Heart left ventricle (tissue), 16 donors: ENCODE data around the gene RAD51B. TPM values are rescaled to one million over a fixed set of nuclear protein-coding genes. Genes with fewer than 3 reads are reported as not detected.

Source experiments
- ATAC-seq, 4 donors: fragments of 200-7000 bp; cut with Tn5 transposase; one replicate each; pipeline ENCODE4 v1.9.1; 2020 to 2022; ENCODE audit warnings: moderate library complexity in 4 of 4, mild to moderate bottlenecking in 3 of 4, moderate number of reproducible peaks in 1 of 4
- DNase-seq, 5 donors: peaks; one replicate each; pipeline ENCODE4 v3.0.0-alpha.2; 2020
- H3K27ac ChIP-seq, 12 donors: fragments of 200-600 bp; sonication (generic) in 4 of 12; one replicate each; pipeline versions ENCODE4 v1.5.0 to v1.8.0; 2016 to 2022; ENCODE audit warnings: mild to moderate bottlenecking in 2 of 12
- H3K27me3 ChIP-seq, 9 donors: fragments of 200-600 bp; sonication (generic) in 2 of 9; one replicate each; pipeline versions ENCODE4 v1.5.1 to v1.8.0; 2016 to 2022; ENCODE audit warnings: mild to moderate bottlenecking in 3 of 9
- H3K36me3 ChIP-seq, 9 donors: fragments of 200-600 bp; sonication (generic) in 2 of 9; one replicate each; pipeline versions ENCODE4 v1.5.0 to v1.8.0; 2018 to 2022; ENCODE audit warnings: mild to moderate bottlenecking in 2 of 9
- H3K4me1 ChIP-seq, 12 donors: fragments of 200-600 bp; sonication (generic) in 4 of 12; one replicate each; pipeline versions ENCODE4 v1.5.0 to v1.8.0; 2016 to 2022; ENCODE audit warnings: mild to moderate bottlenecking in 3 of 12
- H3K4me3 ChIP-seq, 12 donors: fragments of 200-600 bp; sonication (generic) in 4 of 12; one replicate each; pipeline versions ENCODE4 v1.5.0 to v1.8.0; 2017 to 2022; ENCODE audit warnings: mild to moderate bottlenecking in 9 of 12, moderate library complexity in 4 of 12
- H3K9me3 ChIP-seq, 12 donors: fragments of 200-600 bp; sonication (generic) in 4 of 12; one replicate each; pipeline versions ENCODE4 v1.5.0 to v1.8.0; 2016 to 2022; ENCODE audit warnings: mild to moderate bottlenecking in 1 of 12
- CTCF ChIP-seq, 12 donors: fragments of 200-600 bp; sonication (generic) in 4 of 12; IDR thresholded peaks; one replicate each; pipeline versions ENCODE4 v1.5.0 to v1.8.0; 2018 to 2022; ENCODE audit warnings: antibody characterized with exemption in 12 of 12, mild to moderate bottlenecking in 5 of 12
- POLR2A ChIP-seq, 2 donors: fragments of 450-650 bp; IDR thresholded peaks; one replicate each; pipeline ENCODE4 v1.6.1; 2017; ENCODE audit warnings: antibody characterized with exemption in 2 of 2, mild to moderate bottlenecking in 2 of 2, moderate library complexity in 2 of 2
- WGBS, 4 donors: extraction: QIAGEN DNeasy Blood & Tissue Kit in 2 of 4; methylation state at CpG; one replicate each; pipeline versions ENCODE4 v1.1.5 to v1.1.7; 2013 to 2018; 5-methylcytosine and 5-hydroxymethylcytosine counted together
- intact Hi-C, 10 donors: fragments of 100-400 bp; cut with DNase I; formaldehyde crosslinking; loops; one replicate each; pipeline versions ENCODE4 v1.11.1 to v1.14.2; 2022
- polyA plus RNA-seq, 2 donors: library from polyadenylated mRNA; stranded (reverse); fragments of 200-250 nt; gene quantifications; one replicate each; pipeline ENCODE4 v1.2.3, GENCODE V29; 2013
- total RNA-seq, 9 donors: library from RNA; depleted of rRNA in 2 of 9; stranded (reverse); fragments of >200 nt in 2 of 9; fragmentation: NEBNext Ultra II Directional in 3 of 9; extraction: Animal tissue kit (Norgen Biotek cat#: 25700) in 3 of 9; gene quantifications; one replicate each; pipeline versions ENCODE4 v1.1.0 to v1.2.4, GENCODE V29; 2016 to 2023
- donor health status: ischemic (EF 13 %, LVEDD 7.1; RV severe dilation, severe dysfunction).
- donor health status: healthy with polysubstance abuse.
- donor health status: DM: no; HTN: yes; CAD: no.
- donor health status: DM: no; HTN: no; CAD: no.
- donor health status: ischemic (EF 25% LVEDD 6.9; RV normal size, moderate dysfunction).
- donor health status: ischemic (EF 25% LVEDD 5.7; RV mildly dilated, moderate dysfunction).
- donor health status: healthy.
- donor health status: DM: yes; HTN: yes; CAD: no.
- donor health status: ischemic (EF 35%, LVEDD 5.7; RV mildly dilated, moderate dysfunction).
- donor health status: nonischemic (EF 11% LVEDD 7.7; RV severe dilation, severe dysfunction).
- donor health status: DM: yes; HTN: yes; CAD: no.
- donor health status: PGD.
- donor health status: ischemic (EF 29% LVEDD 5.4; RV normal size, mild dysfunction).
- donor health status: nonischemic (EF 23%, LVEDD 6.1; RV moderate dilation, normal function).

The RAD51B gene
- total and polyA plus RNA-seq, 11 donors, result 1.3 to 11.3 (median 3.2) TPM

- Histone ChIP-seq H3K27ac (peak overlapping the region in 4 of 12 donors; percentile 11 to 94 (median 67)), H3K36me3 (no peaks in the 10 kb centered on the region), H3K4me3 (no peak overlapping the region), H3K4me1 (peaks cover 0 to 66% (median 20%) of the 10 kb centered on the region in 12 donors), H3K27me3 (no peaks in the 10 kb centered on the region), H3K9me3 (no peaks in the 10 kb centered on the region)
- no peak for TF ChIP-seq CTCF (IDR thresholded peaks at IDR 0.05)
- no peak for TF ChIP-seq POLR2A (IDR thresholded peaks at IDR 0.05)
- intact Hi-C loops, result loop anchor here in 1 of 10 donors (5.0 kb wide), 1 partner anchor 411 kb away; no protein-coding TSS in a partner anchor
- ATAC-seq (no peak), DNase-seq (no peak)
- WGBS, 4 donors, result 0 to 46% (median 33%) methylated on average over 1 of the region's 1 CpG
Observed at GRCh38 chr14:68386446-68386845, 566.9 kb downstream of the RAD51B start.

DNA sequence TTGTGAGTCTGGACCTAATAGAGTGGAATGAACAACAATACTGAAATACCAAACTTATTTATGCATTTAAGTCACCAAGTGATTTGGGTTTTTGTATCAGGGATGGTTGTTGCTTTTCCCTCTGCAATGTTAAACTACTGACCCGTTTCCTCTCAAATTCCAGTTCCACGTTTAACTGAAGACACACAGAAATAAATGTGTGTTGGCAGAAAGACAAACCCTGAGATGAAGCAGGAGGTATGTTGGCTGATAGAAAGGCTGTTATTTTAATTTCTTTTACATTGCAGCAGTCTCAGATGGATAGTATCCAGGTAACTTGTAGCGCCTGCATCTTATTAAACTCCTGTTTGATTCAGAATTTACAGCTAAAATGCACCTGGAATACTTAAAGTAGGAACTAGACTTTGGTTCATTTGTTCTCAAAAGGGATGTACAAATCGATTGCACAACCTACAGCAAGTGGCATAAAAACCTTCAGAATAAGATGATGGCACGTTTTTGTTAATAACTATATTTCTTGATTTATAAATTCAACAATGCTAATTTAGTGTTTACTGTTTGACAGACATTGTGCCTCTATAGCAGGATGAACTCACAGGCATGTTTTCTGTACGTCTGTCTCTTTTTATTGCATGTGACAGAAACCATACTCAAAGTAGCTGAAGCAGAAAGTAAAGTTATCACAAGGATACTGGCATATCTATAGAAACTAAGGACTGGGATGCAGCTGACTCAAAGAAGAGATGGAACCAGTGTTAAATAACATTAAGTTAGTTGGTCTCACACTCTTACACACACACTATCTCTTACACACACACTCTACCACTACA lies 567.6 kb downstream of the RAD51B start:
- DNase-seq (no peak), ATAC-seq (no peak)
- Histone ChIP-seq H3K27ac (peak overlapping the region in 2 of 12 donors; percentile 34 to 48), H3K4me1 (peaks cover 0 to 73% (median 22%) of the 10 kb centered on the region in 12 donors), H3K36me3 (no peaks in the 10 kb centered on the region), H3K9me3 (no peaks in the 10 kb centered on the region), H3K27me3 (no peaks in the 10 kb centered on the region), H3K4me3 (no peak overlapping the region)
- intact Hi-C loops, result loop anchor here in 1 of 10 donors (5.0 kb wide), 1 partner anchor 410 kb away; no protein-coding TSS in a partner anchor
- TF ChIP-seq POLR2A (IDR thresholded peaks at IDR 0.05), result no peak
- TF ChIP-seq CTCF (IDR thresholded peaks at IDR 0.05), result no peak
- WGBS, 4 donors, result 26 to 41% (median 34%) methylated on average over 6 of the region's 6 CpGs

DNA sequence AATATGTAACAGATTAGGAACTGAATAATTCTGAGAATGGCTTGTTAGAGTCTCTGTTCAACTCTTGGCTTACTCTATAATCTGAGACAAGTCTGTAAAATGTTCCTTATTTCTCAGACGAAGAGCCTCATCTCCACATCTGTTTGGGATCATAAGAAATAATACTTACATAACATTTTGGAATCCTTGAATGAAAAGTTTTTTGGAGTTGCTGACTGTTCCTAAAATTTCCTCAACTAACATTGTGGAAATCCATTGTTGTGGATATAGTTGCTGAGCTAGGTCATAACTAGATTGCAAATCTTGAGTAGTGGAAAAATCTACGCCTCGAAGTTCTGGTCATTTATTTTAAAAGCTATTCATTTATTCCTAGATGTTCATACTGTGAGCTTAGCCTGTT lies 570.4 kb downstream of the RAD51B start:
- no peak for DNase-seq
- Histone ChIP-seq H3K27ac (peak overlapping the region in 10 of 12 donors; percentile 29 to 92 (median 66)), H3K4me1 (peaks cover 0 to 75% (median 37%) of the 10 kb centered on the region in 12 donors), H3K36me3 (no peaks in the 10 kb centered on the region), H3K9me3 (no peaks in the 10 kb centered on the region), H3K4me3 (no peak overlapping the region), H3K27me3 (no peaks in the 10 kb centered on the region)
- ATAC-seq, result peak in 2 of 4 donors; percentile 6 to 25
- intact Hi-C loops, result loop anchor here in 5 of 10 donors (5.0 to 10.0 kb wide), 6 partner anchors 132 to 407 kb away; partner anchors contain the start of gene ZFP36L1 (in 2 of the 5)
- no peak for TF ChIP-seq POLR2A (IDR thresholded peaks at IDR 0.05)
- no peak for TF ChIP-seq CTCF (IDR thresholded peaks at IDR 0.05)
- 76 to 82% (median 78%) methylated on average over 3 of the region's 3 CpGs for WGBS, 4 donors

- H3K36me3 ChIP-seq, result no peaks in the 10 kb centered on the region
- peaks cover under 1 to 75% (median 44%) of the 10 kb centered on the region in 12 donors for H3K4me1 ChIP-seq
- intact Hi-C loops, result loop anchor here in 5 of 10 donors (5.0 to 10.0 kb wide), 5 partner anchors 132 to 404 kb away; partner anchors contain the start of gene ZFP36L1 (in 2 of the 5)
- peak overlapping the region; percentile 29 to 92 (median 66) for H3K27ac ChIP-seq
- peak in 1 of 4 donors; percentile 16 for ATAC-seq
- DNase-seq, result no peak
- 78 to 84% (median 81%) methylated on average over 2 of the region's 2 CpGs for WGBS, 4 donors
- TF ChIP-seq CTCF (IDR thresholded peaks at IDR 0.05) (no peak), POLR2A (IDR thresholded peaks at IDR 0.05) (no peak)
- no peaks in the 10 kb centered on the region for H3K9me3 ChIP-seq
- H3K4me3 ChIP-seq, result no peak overlapping the region
- no peaks in the 10 kb centered on the region for H3K27me3 ChIP-seq
Observed at GRCh38 chr14:68390741-68391140, 571.2 kb downstream of the RAD51B start.
